ENCODE results near the gene NOXA1.

NOXA1 gene

GRCh38 chr9:137403269-137403668 is 19.9 kb upstream of the NOXA1 start:
- no peak for DNase-seq (ENCODE audit: low read depth, low spot score)
- H3K9me3 ChIP-seq (ENCODE audit: insufficient read depth, low read length): peaks cover 13% of the 10 kb centered on the region; the same call in 1 of the 2 replicates
- H3K4me3 ChIP-seq (ENCODE audit: insufficient read length, low read depth): no peak overlapping the region
- H3K4me1 ChIP-seq (ENCODE audit: insufficient read depth, insufficient read length): peaks cover 9% of the 10 kb centered on the region
- H3K27me3 ChIP-seq (ENCODE audit: insufficient read depth, insufficient read length): no peaks in the 10 kb centered on the region
- H3K36me3 ChIP-seq (ENCODE audit: insufficient read depth, insufficient read length, low read length): no peaks in the 10 kb centered on the region
- no peak for TF ChIP-seq ZNF274 (IDR thresholded peaks at IDR 0.05; ENCODE audit: low read depth, low read length)
- no peak for TF ChIP-seq SUZ12 (IDR thresholded peaks at IDR 0.05; ENCODE audit: extremely low read depth, insufficient read depth, insufficient read length)
- TF ChIP-seq YY1 (IDR thresholded peaks at IDR 0.05; ENCODE audit: insufficient read depth, insufficient read length): no peak
- H3K9ac ChIP-seq (ENCODE audit: insufficient read length, low read depth): no peak overlapping the region

DNA sequence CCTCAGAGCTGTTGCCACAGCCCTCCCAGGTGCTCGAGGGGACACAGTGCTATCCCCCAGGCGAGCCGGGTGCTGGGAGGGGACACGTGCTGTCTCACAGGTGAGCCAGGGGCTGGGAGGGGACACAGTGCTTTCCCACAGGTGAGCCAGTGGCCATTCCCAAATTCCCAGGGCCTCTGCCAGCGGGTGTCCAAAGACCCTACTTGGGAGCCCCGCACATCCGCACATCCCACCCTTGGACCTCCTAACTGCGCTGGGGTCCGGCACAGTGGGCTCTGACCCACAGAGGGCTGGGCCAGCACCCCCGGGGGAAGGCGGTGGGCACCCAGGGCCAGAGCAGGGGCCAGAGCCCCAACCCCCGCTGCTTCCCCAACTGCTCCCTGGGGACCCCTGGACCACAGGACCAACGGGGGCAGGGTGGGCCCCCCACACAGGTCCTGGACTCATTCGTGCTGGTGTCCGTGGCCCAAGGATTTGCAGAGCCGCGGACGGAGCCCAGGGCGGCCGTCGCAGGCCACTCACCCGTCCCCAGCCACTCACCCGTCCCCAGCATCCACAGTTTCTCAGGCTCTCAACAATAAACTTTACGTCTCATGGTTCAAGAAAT is 18.1 kb upstream of the NOXA1 start:
- H3K27me3 ChIP-seq (ENCODE audit: insufficient read depth, insufficient read length): no peaks in the 10 kb centered on the region
- peaks cover 13% of the 10 kb centered on the region; the same call in 1 of the 2 replicates for H3K9me3 ChIP-seq (ENCODE audit: insufficient read depth, low read length)
- H3K4me3 ChIP-seq (ENCODE audit: insufficient read length, low read depth): no peak overlapping the region
- no peaks in the 10 kb centered on the region for H3K36me3 ChIP-seq (ENCODE audit: insufficient read depth, insufficient read length, low read length)
- peaks cover 4% of the 10 kb centered on the region for H3K4me1 ChIP-seq (ENCODE audit: insufficient read depth, insufficient read length)
- H3K9ac ChIP-seq (ENCODE audit: insufficient read length, low read depth): no peak overlapping the region
- no peak for DNase-seq (ENCODE audit: low read depth, low spot score)
- TF ChIP-seq YY1 (IDR thresholded peaks at IDR 0.05; ENCODE audit: insufficient read depth, insufficient read length) (no peak), SUZ12 (IDR thresholded peaks at IDR 0.05; ENCODE audit: extremely low read depth, insufficient read depth, insufficient read length) (no peak), ZNF274 (IDR thresholded peaks at IDR 0.05; ENCODE audit: low read depth, low read length) (no peak)

GRCh38 chr9:137405677-137406081 is 17.5 kb upstream of the NOXA1 start:
- Histone ChIP-seq H3K36me3 (ENCODE audit: insufficient read depth, insufficient read length, low read length) (no peaks in the 10 kb centered on the region), H3K27me3 (ENCODE audit: insufficient read depth, insufficient read length) (no peaks in the 10 kb centered on the region), H3K9me3 (ENCODE audit: insufficient read depth, low read length) (peaks cover 12% of the 10 kb centered on the region; the same call in 1 of the 2 replicates), H3K9ac (ENCODE audit: insufficient read length, low read depth) (no peak overlapping the region), H3K4me3 (ENCODE audit: insufficient read length, low read depth) (no peak overlapping the region), H3K4me1 (ENCODE audit: insufficient read depth, insufficient read length) (peaks cover 7% of the 10 kb centered on the region)
- TF ChIP-seq YY1 (IDR thresholded peaks at IDR 0.05; ENCODE audit: insufficient read depth, insufficient read length): no peak
- no peak for TF ChIP-seq SUZ12 (IDR thresholded peaks at IDR 0.05; ENCODE audit: extremely low read depth, insufficient read depth, insufficient read length)
- no peak for TF ChIP-seq ZNF274 (IDR thresholded peaks at IDR 0.05; ENCODE audit: low read depth, low read length)
- no peak for DNase-seq (ENCODE audit: low read depth, low spot score)

DNA sequence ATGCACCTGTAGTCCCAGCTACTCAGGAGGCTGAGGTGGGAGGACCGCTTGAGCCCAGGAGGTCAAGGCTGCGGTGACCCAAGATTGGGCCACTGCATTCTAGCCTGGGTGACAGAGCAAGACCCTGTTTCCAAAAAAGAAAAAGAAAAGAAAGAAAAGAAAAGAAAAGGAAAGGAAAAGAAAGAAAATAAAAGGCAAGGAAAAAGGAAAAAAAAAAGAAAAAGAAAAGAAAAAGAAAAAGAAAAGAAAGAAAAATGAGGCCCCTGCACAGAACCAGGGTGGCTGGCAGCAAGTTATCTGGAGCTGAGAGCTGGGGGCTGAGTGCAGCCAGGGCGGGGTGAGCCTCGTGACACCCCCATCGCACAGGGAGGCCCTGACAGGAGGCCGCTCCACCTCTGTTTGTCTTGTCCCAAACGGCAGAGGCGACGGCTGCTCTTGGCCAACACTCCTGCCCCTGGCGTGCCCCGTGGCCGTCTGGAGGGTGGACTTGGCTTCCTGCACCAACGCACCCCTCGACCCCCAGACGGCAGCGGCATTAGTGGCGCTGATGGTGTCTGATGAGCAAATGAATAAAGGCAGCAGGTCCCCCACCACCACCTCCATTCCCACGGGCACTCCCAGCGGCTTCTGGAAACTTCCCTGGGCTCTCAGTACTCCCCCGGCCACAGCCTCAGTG is 17.0 kb upstream of the NOXA1 start:
- DNase-seq (ENCODE audit: low read depth, low spot score): no peak
- no peak overlapping the region for H3K4me3 ChIP-seq (ENCODE audit: insufficient read length, low read depth)
- peaks cover 11% of the 10 kb centered on the region for H3K4me1 ChIP-seq (ENCODE audit: insufficient read depth, insufficient read length)

GRCh38 chr9:137406876-137407589 is 16.2 kb upstream of the NOXA1 start:
- H3K9ac ChIP-seq (ENCODE audit: insufficient read length, low read depth): peak overlapping the region; percentile 68
- H3K9me3 ChIP-seq (ENCODE audit: insufficient read depth, low read length): peaks cover 1% of the 10 kb centered on the region; the same call in 1 of the 2 replicates
- H3K4me3 ChIP-seq (ENCODE audit: insufficient read length, low read depth): peak overlapping the region; percentile 30
- H3K4me1 ChIP-seq (ENCODE audit: insufficient read depth, insufficient read length): peaks cover 18% of the 10 kb centered on the region
- TF ChIP-seq YY1 (IDR thresholded peaks at IDR 0.05; ENCODE audit: insufficient read depth, insufficient read length) (no peak), SUZ12 (IDR thresholded peaks at IDR 0.05; ENCODE audit: extremely low read depth, insufficient read depth, insufficient read length) (no peak), ZNF274 (IDR thresholded peaks at IDR 0.05; ENCODE audit: low read depth, low read length) (no peak)
- peak; percentile 68 for DNase-seq (ENCODE audit: low read depth, low spot score)
- no peaks in the 10 kb centered on the region for H3K27me3 ChIP-seq (ENCODE audit: insufficient read depth, insufficient read length)
- H3K36me3 ChIP-seq (ENCODE audit: insufficient read depth, insufficient read length, low read length): no peaks in the 10 kb centered on the region

More for the DNA sequence above, 17.0 kb upstream of the NOXA1 start:
- H3K36me3 ChIP-seq (ENCODE audit: insufficient read depth, insufficient read length, low read length): no peaks in the 10 kb centered on the region
- H3K27me3 ChIP-seq (ENCODE audit: insufficient read depth, insufficient read length): no peaks in the 10 kb centered on the region
- H3K9me3 ChIP-seq (ENCODE audit: insufficient read depth, low read length): peaks cover 9% of the 10 kb centered on the region; the same call in 1 of the 2 replicates
- peak overlapping the region; percentile 68 for H3K9ac ChIP-seq (ENCODE audit: insufficient read length, low read depth)
- TF ChIP-seq YY1 (IDR thresholded peaks at IDR 0.05; ENCODE audit: insufficient read depth, insufficient read length) (no peak), SUZ12 (IDR thresholded peaks at IDR 0.05; ENCODE audit: extremely low read depth, insufficient read depth, insufficient read length) (no peak), ZNF274 (IDR thresholded peaks at IDR 0.05; ENCODE audit: low read depth, low read length) (no peak)

DNA sequence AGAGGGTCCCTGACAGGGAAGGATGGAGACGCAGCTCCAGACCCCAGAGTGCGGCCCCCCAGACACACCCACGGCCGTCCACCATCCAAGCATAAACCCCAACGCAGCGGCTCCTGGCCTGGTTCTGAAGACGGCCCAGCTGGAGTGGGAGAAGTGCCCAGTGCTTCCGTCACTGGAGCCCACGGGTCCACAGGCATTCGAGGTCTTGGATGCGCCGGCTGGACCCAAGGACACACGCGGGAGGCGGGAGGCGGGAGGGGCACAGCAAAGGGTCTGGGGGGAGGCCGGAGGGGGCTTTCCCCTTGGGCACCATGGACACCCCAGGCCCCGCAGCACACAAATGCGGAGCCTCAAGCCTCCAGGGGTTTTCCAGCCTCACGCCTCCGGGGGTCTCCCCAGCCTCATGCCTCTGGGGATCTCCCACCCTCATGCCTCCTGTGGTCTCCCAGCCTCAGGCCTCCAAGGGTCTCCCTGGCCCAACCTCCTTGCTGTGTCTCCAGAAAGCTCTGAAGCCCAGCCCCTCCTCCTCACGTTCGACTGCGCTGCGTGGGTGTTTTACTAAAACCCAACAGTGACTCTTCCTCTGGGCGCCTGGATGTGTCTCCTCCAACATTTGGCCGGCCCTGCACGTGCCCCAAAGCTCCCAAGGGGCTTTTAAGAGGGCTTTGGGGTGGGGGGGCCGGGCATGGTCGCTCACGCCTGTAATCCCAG is 15.4 kb upstream of the NOXA1 start:
- Histone ChIP-seq H3K27me3 (ENCODE audit: insufficient read depth, insufficient read length) (no peaks in the 10 kb centered on the region), H3K9me3 (ENCODE audit: insufficient read depth, low read length) (no peaks in the 10 kb centered on the region), H3K9ac (ENCODE audit: insufficient read length, low read depth) (no peak overlapping the region), H3K4me3 (ENCODE audit: insufficient read length, low read depth) (no peak overlapping the region), H3K4me1 (ENCODE audit: insufficient read depth, insufficient read length) (peaks cover 21% of the 10 kb centered on the region), H3K36me3 (ENCODE audit: insufficient read depth, insufficient read length, low read length) (no peaks in the 10 kb centered on the region)
- DNase-seq (ENCODE audit: low read depth, low spot score): no peak
- no peak for TF ChIP-seq ZNF274 (IDR thresholded peaks at IDR 0.05; ENCODE audit: low read depth, low read length)
- no peak for TF ChIP-seq YY1 (IDR thresholded peaks at IDR 0.05; ENCODE audit: insufficient read depth, insufficient read length)
- no peak for TF ChIP-seq SUZ12 (IDR thresholded peaks at IDR 0.05; ENCODE audit: extremely low read depth, insufficient read depth, insufficient read length)

Data from NT2/D1 (cell line).